ENCODE results near the gene NSF. TPM values are rescaled to one million over a fixed set of nuclear protein-coding genes. Genes with fewer than 3 reads are reported as not detected.

The NSF gene
- total RNA-seq, 4 donors from 2014 or later = 21.0 to 33.7 (median 28.0) TPM

- 55 to 78% methylated on average over 1 of the region's 1 CpG for WGBS, 2 donors
- intact Hi-C loops (cut with DNase I; ENCODE audit: low total_unique reads) = no loop called here
- no peak overlapping the region for H3K4me3 ChIP-seq (ENCODE audit: low read depth, poor library complexity, severe bottlenecking)
- DNase-seq (ENCODE audit: low spot score in 2 of 2) = no peak
- no peak for TF ChIP-seq POLR2A (IDR thresholded peaks at IDR 0.05)
- TF ChIP-seq, protein P1, sequence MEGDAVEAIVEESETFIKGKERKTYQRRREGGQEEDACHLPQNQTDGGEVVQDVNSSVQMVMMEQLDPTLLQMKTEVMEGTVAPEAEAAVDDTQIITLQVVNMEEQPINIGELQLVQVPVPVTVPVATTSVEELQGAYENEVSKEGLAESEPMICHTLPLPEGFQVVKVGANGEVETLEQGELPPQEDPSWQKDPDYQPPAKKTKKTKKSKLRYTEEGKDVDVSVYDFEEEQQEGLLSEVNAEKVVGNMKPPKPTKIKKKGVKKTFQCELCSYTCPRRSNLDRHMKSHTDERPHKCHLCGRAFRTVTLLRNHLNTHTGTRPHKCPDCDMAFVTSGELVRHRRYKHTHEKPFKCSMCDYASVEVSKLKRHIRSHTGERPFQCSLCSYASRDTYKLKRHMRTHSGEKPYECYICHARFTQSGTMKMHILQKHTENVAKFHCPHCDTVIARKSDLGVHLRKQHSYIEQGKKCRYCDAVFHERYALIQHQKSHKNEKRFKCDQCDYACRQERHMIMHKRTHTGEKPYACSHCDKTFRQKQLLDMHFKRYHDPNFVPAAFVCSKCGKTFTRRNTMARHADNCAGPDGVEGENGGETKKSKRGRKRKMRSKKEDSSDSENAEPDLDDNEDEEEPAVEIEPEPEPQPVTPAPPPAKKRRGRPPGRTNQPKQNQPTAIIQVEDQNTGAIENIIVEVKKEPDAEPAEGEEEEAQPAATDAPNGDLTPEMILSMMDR (IDR thresholded peaks at IDR 0.05) = no peak
These were observed 143.5 kb downstream of the NSF start for GRCh38 chr17:46733837-46734475.

DNA sequence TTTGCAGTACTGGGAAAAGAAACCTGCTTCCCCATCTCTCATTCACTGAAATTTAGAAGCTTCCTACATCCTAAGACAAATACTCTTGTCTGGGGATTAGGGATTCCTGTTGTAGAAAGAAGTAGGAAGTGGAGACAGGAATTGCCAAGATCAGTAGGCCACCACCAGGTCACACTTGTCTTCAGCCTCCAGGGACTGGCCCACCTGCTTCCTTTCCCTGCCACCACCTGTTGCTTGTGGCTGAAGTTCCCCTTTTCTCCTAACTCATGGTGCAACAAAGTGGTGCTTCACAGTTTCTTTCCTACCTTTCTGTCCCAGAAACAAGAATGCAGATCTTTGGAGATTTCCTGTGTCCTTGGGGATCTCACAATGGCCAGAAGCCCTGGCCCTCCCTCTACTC is 145.6 kb downstream of the NSF start:
- TF ChIP-seq, protein P1 (IDR thresholded peaks at IDR 0.05) = no peak
- no peak for TF ChIP-seq POLR2A (IDR thresholded peaks at IDR 0.05)
- no peak overlapping the region for H3K4me3 ChIP-seq (ENCODE audit: low read depth, poor library complexity, severe bottlenecking)
- intact Hi-C loops (cut with DNase I; ENCODE audit: low total_unique reads) = no loop called here
- DNase-seq (ENCODE audit: low spot score in 2 of 2) = no peak

DNA sequence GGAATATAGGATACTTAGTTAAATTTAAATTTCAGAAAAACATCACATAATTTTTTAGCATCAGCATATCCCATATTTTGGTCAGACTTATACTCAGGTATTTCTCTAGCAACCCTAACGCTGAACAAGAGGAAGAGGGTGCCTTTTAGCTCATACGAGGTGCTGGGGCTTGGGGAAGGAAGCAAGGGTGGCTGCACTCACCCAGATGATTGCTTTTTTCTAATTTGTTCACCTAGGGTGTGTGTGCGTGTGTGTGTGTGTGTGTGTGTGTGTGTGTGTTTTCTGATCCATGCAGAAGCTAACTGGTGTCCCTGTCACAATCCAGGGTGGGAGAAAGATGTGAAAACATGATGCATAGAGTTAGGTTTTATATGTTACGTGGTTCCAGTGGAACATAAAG is 146.9 kb downstream of the NSF start:
- H3K4me3 ChIP-seq (ENCODE audit: low read depth, poor library complexity, severe bottlenecking) = no peak overlapping the region
- intact Hi-C loops (cut with DNase I; ENCODE audit: low total_unique reads) = no loop called here
- 85 to 87% methylated on average over 4 of the region's 4 CpGs for WGBS, 2 donors
- no peak for DNase-seq (ENCODE audit: low spot score in 2 of 2)
- TF ChIP-seq, protein P1 (IDR thresholded peaks at IDR 0.05) = no peak
- no peak for TF ChIP-seq POLR2A (IDR thresholded peaks at IDR 0.05)

GRCh38 chr17:46738544-46738943 is 148.1 kb downstream of the NSF start:
- no peak overlapping the region for H3K4me3 ChIP-seq (ENCODE audit: low read depth, poor library complexity, severe bottlenecking)
- TF ChIP-seq POLR2A (IDR thresholded peaks at IDR 0.05) = no peak
- TF ChIP-seq, protein P1 (IDR thresholded peaks at IDR 0.05) = no peak
- no peak for DNase-seq (ENCODE audit: low spot score in 2 of 2)
- intact Hi-C loops (cut with DNase I; ENCODE audit: low total_unique reads) = no loop called here
- 95% methylated on average over 4 of the region's 4 CpGs for WGBS, 2 donors

GRCh38 chr17:46739982-46740381 is 149.5 kb downstream of the NSF start:
- DNase-seq (ENCODE audit: low spot score in 2 of 2) = no peak
- no peak for TF ChIP-seq POLR2A (IDR thresholded peaks at IDR 0.05)
- TF ChIP-seq, protein P1 (IDR thresholded peaks at IDR 0.05) = no peak
- intact Hi-C loops (cut with DNase I; ENCODE audit: low total_unique reads) = no loop called here
- H3K4me3 ChIP-seq (ENCODE audit: low read depth, poor library complexity, severe bottlenecking) = no peak overlapping the region

DNA sequence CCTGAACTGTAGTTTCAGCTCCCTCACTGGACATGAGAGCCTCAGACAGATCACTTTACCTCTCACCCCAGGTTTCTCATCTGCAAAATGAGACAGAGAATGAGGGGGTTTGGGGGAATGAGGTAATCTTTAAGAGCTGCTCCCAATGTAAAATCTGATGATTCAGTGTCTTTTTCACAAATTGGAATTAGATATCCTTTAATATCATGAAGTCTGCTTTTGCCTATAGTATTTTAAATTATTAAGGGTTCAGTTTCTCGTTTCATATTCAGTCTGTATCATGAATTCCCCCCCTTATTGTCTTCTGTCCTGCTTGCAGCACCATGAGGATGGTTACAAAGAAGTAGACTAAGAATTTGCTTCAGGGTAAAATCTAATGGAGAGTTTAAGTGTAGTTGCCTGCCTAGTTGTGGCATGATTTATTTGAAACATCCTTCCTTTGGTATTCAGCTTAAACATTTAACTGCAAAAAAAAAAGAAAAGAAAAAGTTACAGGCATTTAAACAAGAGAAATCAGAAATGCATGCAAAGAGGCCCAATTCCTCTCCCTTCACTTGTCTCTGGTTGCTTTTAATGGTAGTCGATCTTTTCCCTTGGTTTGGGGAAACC is 150.8 kb downstream of the NSF start:
- no peak overlapping the region for H3K4me3 ChIP-seq (ENCODE audit: low read depth, poor library complexity, severe bottlenecking)
- intact Hi-C loops (cut with DNase I; ENCODE audit: low total_unique reads) = no loop called here

More for the DNA sequence above, 150.8 kb downstream of the NSF start:
- WGBS, 2 donors = 64 to 66% methylated on average over 2 of the region's 2 CpGs
- TF ChIP-seq, protein P1 (IDR thresholded peaks at IDR 0.05) = no peak
- TF ChIP-seq POLR2A (IDR thresholded peaks at IDR 0.05) = no peak
- DNase-seq (ENCODE audit: low spot score in 2 of 2) = no peak
